Right ventricle myocardium superior (tissue), 1 donor: ENCODE measurements around the gene FYN. TPM values are rescaled to one million over a fixed set of nuclear protein-coding genes. Genes with fewer than 3 reads are reported as not detected.
"Not testable (repeated sequence)": the region's sequence is repeated elsewhere in the genome, so short reads cannot be mapped to it uniquely, and the experiment has no call there.

ENCODE experiments used
- ATAC-seq: fragments of 200-7000 bp; cut with Tn5 transposase; one replicate; pipeline ENCODE4 v1.9.1; 2020; ENCODE audit warnings: mild to moderate bottlenecking; ENCODE audit not compliant: poor library complexity
- DNase-seq: peaks from one replicate; pipeline ENCODE4 v3.0.0-alpha.2; 2020
- intact Hi-C: fragments of 100-400 bp; cut with DNase I; formaldehyde crosslinking; loops from one replicate; pipeline ENCODE4 v1.11.2; 2022
- total RNA-seq: library from RNA; stranded (reverse); fragmentation: NEBNext Ultra II Directional; extraction: Animal tissue kit (Norgen Biotek cat#: 25700); gene quantifications from one replicate; pipeline ENCODE4 v1.2.1, GENCODE V29; 2021
- donor health status: DM: no; HTN: yes; CAD: no; lungs with severe emphysema.

FYN gene
- total RNA-seq, 1 donor from 2014 or later = 40.6 TPM

- ATAC-seq, intact Hi-C loops: not testable (repeated sequence)
Measured at GRCh38 chr6:111886793-111887192, 13.5 kb upstream of the FYN start.

GRCh38 chr6:111885373-111886027, 12.2 kb upstream of the FYN start:
- ATAC-seq (no peak), DNase-seq (no peak)
- intact Hi-C loops = no loop called here

More at GRCh38 chr6:111886793-111887192, 13.5 kb upstream of the FYN start:
- not testable (repeated sequence) for DNase-seq

- intact Hi-C loops = no loop called here
- DNase-seq (no peak), ATAC-seq (no peak)
Measured at GRCh38 chr6:111884068-111884467, 10.8 kb upstream of the FYN start.

- ATAC-seq = no peak
- no peak for DNase-seq
- intact Hi-C loops = no loop called here
Measured at GRCh38 chr6:111880181-111880888, 7.1 kb upstream of the FYN start.

- ATAC-seq = no peak
- intact Hi-C loops = loop anchor here (10.0 kb wide), 1 partner anchor 119 kb away; no protein-coding TSS in a partner anchor
- no peak for DNase-seq
Measured at GRCh38 chr6:111875741-111876140, 2.5 kb upstream of the FYN start.

GRCh38 chr6:111874025-111874415, 768 bp upstream of the FYN start:
- no peak for ATAC-seq
- intact Hi-C loops = loop anchor here (10.0 kb wide), 1 partner anchor 121 kb away; no protein-coding TSS in a partner anchor
- DNase-seq = no peak

- ATAC-seq = peak; percentile 18
- intact Hi-C loops = loop anchor here (2.0 to 10.0 kb wide), 2 partner anchors 122 to 162 kb away; no protein-coding TSS in a partner anchor
- peak; percentile 66 for DNase-seq
Measured at GRCh38 chr6:111872401-111873177, 663 bp downstream of the FYN start.

GRCh38 chr6:111871725-111872400, 1.4 kb downstream of the FYN start:
- intact Hi-C loops = loop anchor here (2.0 to 10.0 kb wide), 2 partner anchors 123 to 161 kb away; no protein-coding TSS in a partner anchor
- peak; percentile 31 for ATAC-seq
- DNase-seq = peak; percentile 47

- no peak for ATAC-seq
- DNase-seq = no peak
- intact Hi-C loops = loop anchor here (10.0 kb wide), 1 partner anchor 124 kb away; no protein-coding TSS in a partner anchor
Measured at GRCh38 chr6:111871207-111871606, 2.0 kb downstream of the FYN start.

GRCh38 chr6:111870742-111871064, 2.5 kb downstream of the FYN start:
- intact Hi-C loops = loop anchor here (10.0 kb wide), 1 partner anchor 124 kb away; no protein-coding TSS in a partner anchor
- DNase-seq (no peak), ATAC-seq (no peak)

GRCh38 chr6:111870051-111870741, 3.1 kb downstream of the FYN start:
- ATAC-seq = no peak
- no peak for DNase-seq
- intact Hi-C loops = loop anchor here (10.0 kb wide), 1 partner anchor 125 kb away; no protein-coding TSS in a partner anchor

GRCh38 chr6:111866857-111867256, 6.4 kb downstream of the FYN start:
- DNase-seq (no peak), ATAC-seq (no peak)
- intact Hi-C loops = no loop called here

- DNase-seq (no peak), ATAC-seq (no peak)
- intact Hi-C loops = no loop called here
Measured at GRCh38 chr6:111865909-111866546, 7.2 kb downstream of the FYN start.

- intact Hi-C loops = no loop called here
- DNase-seq (no peak), ATAC-seq (no peak)
Measured at GRCh38 chr6:111865049-111865585, 8.1 kb downstream of the FYN start.

- intact Hi-C loops = no loop called here
- DNase-seq (no peak), ATAC-seq (no peak)
Measured at GRCh38 chr6:111864138-111865048, 8.9 kb downstream of the FYN start.

- DNase-seq (no peak), ATAC-seq (no peak)
- intact Hi-C loops = no loop called here
Measured at GRCh38 chr6:111862741-111863140, 10.5 kb downstream of the FYN start.
